ENCODE results near the gene ING1.

DNA sequence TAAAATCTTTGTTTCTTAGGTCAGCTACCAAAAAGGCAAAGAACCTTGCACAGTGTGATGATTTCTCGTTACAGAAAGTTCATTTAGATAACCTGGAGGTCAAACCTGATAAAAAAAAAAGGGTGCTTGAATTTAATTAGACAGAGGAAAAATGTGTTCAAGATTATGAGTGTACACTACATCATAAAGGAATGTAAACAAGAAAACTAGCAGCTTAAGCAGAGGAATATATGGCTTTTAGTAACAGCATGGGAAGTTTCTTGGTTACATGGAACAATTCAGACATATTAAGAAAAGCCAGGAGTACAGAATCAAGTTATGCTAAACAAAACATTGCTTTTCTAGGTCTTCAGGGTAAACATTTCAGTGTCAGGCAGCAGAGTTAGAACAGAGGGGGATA is 32.9 kb downstream of the ING1 start:
- TF ChIP-seq POLR2A (IDR thresholded peaks at IDR 0.05) = no peak
- TF ChIP-seq, protein P1, sequence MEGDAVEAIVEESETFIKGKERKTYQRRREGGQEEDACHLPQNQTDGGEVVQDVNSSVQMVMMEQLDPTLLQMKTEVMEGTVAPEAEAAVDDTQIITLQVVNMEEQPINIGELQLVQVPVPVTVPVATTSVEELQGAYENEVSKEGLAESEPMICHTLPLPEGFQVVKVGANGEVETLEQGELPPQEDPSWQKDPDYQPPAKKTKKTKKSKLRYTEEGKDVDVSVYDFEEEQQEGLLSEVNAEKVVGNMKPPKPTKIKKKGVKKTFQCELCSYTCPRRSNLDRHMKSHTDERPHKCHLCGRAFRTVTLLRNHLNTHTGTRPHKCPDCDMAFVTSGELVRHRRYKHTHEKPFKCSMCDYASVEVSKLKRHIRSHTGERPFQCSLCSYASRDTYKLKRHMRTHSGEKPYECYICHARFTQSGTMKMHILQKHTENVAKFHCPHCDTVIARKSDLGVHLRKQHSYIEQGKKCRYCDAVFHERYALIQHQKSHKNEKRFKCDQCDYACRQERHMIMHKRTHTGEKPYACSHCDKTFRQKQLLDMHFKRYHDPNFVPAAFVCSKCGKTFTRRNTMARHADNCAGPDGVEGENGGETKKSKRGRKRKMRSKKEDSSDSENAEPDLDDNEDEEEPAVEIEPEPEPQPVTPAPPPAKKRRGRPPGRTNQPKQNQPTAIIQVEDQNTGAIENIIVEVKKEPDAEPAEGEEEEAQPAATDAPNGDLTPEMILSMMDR (IDR thresholded peaks at IDR 0.05) = no peak

Measured in adrenal gland (tissue), 5 donors.